ENCODE data around the gene EFCAB8.

Gene EFCAB8

GRCh38 chr20:32920066-32920465 lies 61.3 kb downstream of the EFCAB8 start:
- H3K27me3 ChIP-seq: no peaks in the 10 kb centered on the region
- H4K20me1 ChIP-seq: no peaks in the 10 kb centered on the region
- no peak overlapping the region for H3K27ac ChIP-seq
- H3K4me1 ChIP-seq: no peaks in the 10 kb centered on the region
- no peak for TF ChIP-seq Cebpa-rat (IDR thresholded peaks at IDR 0.05)
- peaks cover 13% of the 10 kb centered on the region for H3K9me3 ChIP-seq
- H3K4me2 ChIP-seq: no peak overlapping the region
- H3K4me3 ChIP-seq: no peak overlapping the region
- no peak overlapping the region for H3K9ac ChIP-seq
- H3K36me3 ChIP-seq: no peaks in the 10 kb centered on the region

- Histone ChIP-seq H3K4me2 (no peak overlapping the region), H4K20me1 (no peaks in the 10 kb centered on the region), H3K36me3 (no peaks in the 10 kb centered on the region), H3K27me3 (no peaks in the 10 kb centered on the region), H3K27ac (no peak overlapping the region), H3K4me3 (no peak overlapping the region), H3K4me1 (no peaks in the 10 kb centered on the region), H3K9ac (no peak overlapping the region), H3K9me3 (peaks cover 8% of the 10 kb centered on the region)
- TF ChIP-seq Cebpa-rat (IDR thresholded peaks at IDR 0.05): no peak
Observed at GRCh38 chr20:32920530-32921298, 62.0 kb downstream of the EFCAB8 start.

GRCh38 chr20:32922466-32922865 lies 63.7 kb downstream of the EFCAB8 start:
- no peaks in the 10 kb centered on the region for H3K4me1 ChIP-seq
- H3K27me3 ChIP-seq: no peaks in the 10 kb centered on the region
- TF ChIP-seq Cebpa-rat (IDR thresholded peaks at IDR 0.05): no peak
- H3K4me3 ChIP-seq: no peak overlapping the region
- no peaks in the 10 kb centered on the region for H3K9me3 ChIP-seq
- H3K27ac ChIP-seq: no peak overlapping the region
- no peaks in the 10 kb centered on the region for H3K36me3 ChIP-seq
- H3K9ac ChIP-seq: no peak overlapping the region
- H4K20me1 ChIP-seq: no peaks in the 10 kb centered on the region
- H3K4me2 ChIP-seq: no peak overlapping the region

- Histone ChIP-seq H3K4me2 (no peak overlapping the region), H3K4me1 (no peaks in the 10 kb centered on the region), H4K20me1 (no peaks in the 10 kb centered on the region), H3K27ac (no peak overlapping the region), H3K4me3 (no peak overlapping the region), H3K27me3 (no peaks in the 10 kb centered on the region), H3K9ac (no peak overlapping the region), H3K36me3 (no peaks in the 10 kb centered on the region), H3K9me3 (no peaks in the 10 kb centered on the region)
- no peak for TF ChIP-seq Cebpa-rat (IDR thresholded peaks at IDR 0.05)
Observed at GRCh38 chr20:32924781-32925180, 66.1 kb downstream of the EFCAB8 start.

GRCh38 chr20:32925481-32926196 lies 66.9 kb downstream of the EFCAB8 start:
- no peaks in the 10 kb centered on the region for H3K27me3 ChIP-seq
- no peaks in the 10 kb centered on the region for H3K4me1 ChIP-seq
- H3K36me3 ChIP-seq: no peaks in the 10 kb centered on the region
- no peak overlapping the region for H3K4me3 ChIP-seq
- no peak overlapping the region for H3K4me2 ChIP-seq
- no peaks in the 10 kb centered on the region for H3K9me3 ChIP-seq
- TF ChIP-seq Cebpa-rat (IDR thresholded peaks at IDR 0.05): no peak
- no peaks in the 10 kb centered on the region for H4K20me1 ChIP-seq
- H3K9ac ChIP-seq: no peak overlapping the region
- no peak overlapping the region for H3K27ac ChIP-seq

GRCh38 chr20:32929162-32929561 lies 70.4 kb downstream of the EFCAB8 start:
- H3K4me3 ChIP-seq: no peak overlapping the region
- H3K36me3 ChIP-seq: no peaks in the 10 kb centered on the region
- no peak for TF ChIP-seq Cebpa-rat (IDR thresholded peaks at IDR 0.05)
- no peaks in the 10 kb centered on the region; the same call in 1 of the 2 replicates for H3K9me3 ChIP-seq
- H3K9ac ChIP-seq: no peak overlapping the region
- H3K27ac ChIP-seq: no peak overlapping the region
- H3K4me2 ChIP-seq: no peak overlapping the region
- no peaks in the 10 kb centered on the region for H4K20me1 ChIP-seq
- no peaks in the 10 kb centered on the region for H3K4me1 ChIP-seq
- H3K27me3 ChIP-seq: no peaks in the 10 kb centered on the region

- no peak for TF ChIP-seq Cebpa-rat (IDR thresholded peaks at IDR 0.05)
- no peaks in the 10 kb centered on the region for H3K27me3 ChIP-seq
- peaks cover 10% of the 10 kb centered on the region for H3K9me3 ChIP-seq
- H3K4me1 ChIP-seq: no peaks in the 10 kb centered on the region
- no peak overlapping the region for H3K4me2 ChIP-seq
- no peak overlapping the region for H3K9ac ChIP-seq
- H4K20me1 ChIP-seq: no peaks in the 10 kb centered on the region
- no peaks in the 10 kb centered on the region for H3K36me3 ChIP-seq
- H3K4me3 ChIP-seq: no peak overlapping the region
- H3K27ac ChIP-seq: no peak overlapping the region
Observed at GRCh38 chr20:32930181-32930580, 71.5 kb downstream of the EFCAB8 start.

GRCh38 chr20:32930701-32931100 lies 72.0 kb downstream of the EFCAB8 start:
- H3K4me3 ChIP-seq: no peak overlapping the region
- H3K9me3 ChIP-seq: peaks cover 15% of the 10 kb centered on the region
- no peak for TF ChIP-seq Cebpa-rat (IDR thresholded peaks at IDR 0.05)
- no peak overlapping the region for H3K9ac ChIP-seq
- H3K4me2 ChIP-seq: no peak overlapping the region
- no peak overlapping the region for H3K27ac ChIP-seq
- H4K20me1 ChIP-seq: no peaks in the 10 kb centered on the region
- H3K27me3 ChIP-seq: no peaks in the 10 kb centered on the region
- no peaks in the 10 kb centered on the region for H3K36me3 ChIP-seq
- H3K4me1 ChIP-seq: no peaks in the 10 kb centered on the region

GRCh38 chr20:32934580-32934979 lies 75.9 kb downstream of the EFCAB8 start:
- H4K20me1 ChIP-seq: no peaks in the 10 kb centered on the region
- peaks cover 24% of the 10 kb centered on the region for H3K9me3 ChIP-seq
- H3K4me3 ChIP-seq: no peak overlapping the region
- no peak overlapping the region for H3K27ac ChIP-seq
- H3K9ac ChIP-seq: no peak overlapping the region
- no peak overlapping the region for H3K4me2 ChIP-seq
- no peaks in the 10 kb centered on the region for H3K27me3 ChIP-seq
- H3K36me3 ChIP-seq: no peaks in the 10 kb centered on the region
- H3K4me1 ChIP-seq: no peaks in the 10 kb centered on the region
- no peak for TF ChIP-seq Cebpa-rat (IDR thresholded peaks at IDR 0.05)

GRCh38 chr20:32941155-32941885 lies 82.6 kb downstream of the EFCAB8 start:
- no peak for TF ChIP-seq Cebpa-rat (IDR thresholded peaks at IDR 0.05)
- no peak overlapping the region for H3K9ac ChIP-seq

More at GRCh38 chr20:32941155-32941885, 82.6 kb downstream of the EFCAB8 start:
- Histone ChIP-seq H3K27ac (no peak overlapping the region), H3K27me3 (no peaks in the 10 kb centered on the region), H3K4me2 (no peak overlapping the region), H3K4me1 (no peaks in the 10 kb centered on the region), H3K36me3 (no peaks in the 10 kb centered on the region), H3K9me3 (peaks cover 18% of the 10 kb centered on the region), H3K4me3 (no peak overlapping the region), H4K20me1 (no peaks in the 10 kb centered on the region)

Data from BLaER1 (cell line).